HL-60/S4 treated with phorbol 12-myristate 13-acetate at 8.2 ng/mL for 4 days and 3 days (cell line): ENCODE measurements around the gene CCDC6.
"Not testable (repeated sequence)": the region's sequence is repeated elsewhere in the genome, so short reads cannot be mapped to it uniquely, and the experiment has no call there.

Source experiments
- in situ Hi-C: fragments of 300-500 bp; cut with MboI; formaldehyde crosslinking; loops from 2 replicates; pipeline ENCODE4 v1.15.0; 2022; ENCODE audit warnings: low sequenced_read_pairs

Gene CCDC6

GRCh38 chr10:59774451-59774850 lies 131.9 kb downstream of the CCDC6 start:
- in situ Hi-C loops: no loop called here

DNA sequence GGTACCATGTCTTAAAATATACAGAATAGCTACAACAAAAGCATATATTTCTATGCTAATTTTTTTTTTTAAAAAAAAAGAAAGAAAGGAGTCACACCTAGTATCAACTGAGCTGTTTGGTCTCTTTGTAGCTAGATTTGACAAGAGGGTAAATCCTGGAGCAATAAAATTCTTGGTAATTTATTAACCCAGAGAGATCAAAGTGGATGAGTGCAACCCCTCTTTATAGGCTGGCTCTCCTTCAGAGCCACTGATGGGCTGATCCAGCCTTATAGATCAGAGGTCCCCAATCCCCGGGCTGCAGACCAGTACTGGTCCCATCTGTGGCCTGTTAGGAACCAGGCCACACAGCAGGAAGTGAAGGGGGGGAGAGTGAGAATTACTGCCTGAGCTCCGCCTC lies 133.3 kb downstream of the CCDC6 start:
- in situ Hi-C loops: no loop called here

DNA sequence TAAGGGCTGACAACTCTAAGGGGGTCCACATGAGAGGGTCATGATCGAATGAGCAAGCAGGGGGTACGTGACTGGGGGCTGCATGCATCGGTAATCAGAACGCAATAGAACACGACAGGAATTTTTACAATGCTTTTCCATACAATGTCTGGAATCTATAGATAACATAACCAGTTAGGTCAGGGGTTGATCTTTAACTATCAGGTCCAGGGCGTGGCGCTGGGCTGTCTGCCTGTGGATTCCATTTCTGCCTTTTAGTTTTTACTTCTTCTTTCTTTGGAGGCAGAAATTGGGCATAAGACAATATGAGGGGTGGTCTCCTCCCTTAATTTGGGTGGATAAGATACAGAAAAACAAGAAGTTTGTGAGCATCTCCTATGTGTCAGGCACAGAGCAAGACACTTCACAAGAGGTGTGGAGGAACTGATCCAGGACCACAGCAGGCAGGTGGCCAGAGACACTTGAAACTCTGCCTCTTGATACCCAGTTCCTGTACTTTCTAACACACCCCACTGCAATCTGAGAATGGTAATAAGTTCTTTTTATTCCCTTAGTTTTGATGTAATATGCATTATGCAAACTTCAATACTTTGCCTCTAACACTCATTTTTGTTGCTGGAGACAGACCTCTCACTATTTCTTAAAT lies 135.1 kb downstream of the CCDC6 start:
- in situ Hi-C loops: no loop called here

DNA sequence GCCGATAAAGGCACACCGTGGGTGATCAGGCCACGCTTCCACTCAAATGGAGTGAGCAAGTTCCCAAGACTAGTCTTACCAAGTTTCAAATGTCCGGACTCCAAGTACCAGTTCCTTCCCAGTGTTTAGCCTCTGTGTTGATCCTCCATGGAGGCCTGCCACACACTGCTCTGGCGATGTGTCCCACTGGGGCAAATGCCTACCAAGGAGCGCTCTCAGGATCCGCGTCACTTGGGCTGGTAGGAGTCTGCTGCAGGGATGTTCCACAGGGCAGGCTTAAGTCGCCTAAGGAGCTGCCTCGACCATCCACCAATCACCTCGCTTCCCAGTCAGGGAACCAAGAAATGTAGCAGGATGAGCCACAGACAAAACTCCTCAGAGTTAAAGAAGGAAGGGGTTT lies 135.7 kb downstream of the CCDC6 start:
- in situ Hi-C loops: no loop called here

DNA sequence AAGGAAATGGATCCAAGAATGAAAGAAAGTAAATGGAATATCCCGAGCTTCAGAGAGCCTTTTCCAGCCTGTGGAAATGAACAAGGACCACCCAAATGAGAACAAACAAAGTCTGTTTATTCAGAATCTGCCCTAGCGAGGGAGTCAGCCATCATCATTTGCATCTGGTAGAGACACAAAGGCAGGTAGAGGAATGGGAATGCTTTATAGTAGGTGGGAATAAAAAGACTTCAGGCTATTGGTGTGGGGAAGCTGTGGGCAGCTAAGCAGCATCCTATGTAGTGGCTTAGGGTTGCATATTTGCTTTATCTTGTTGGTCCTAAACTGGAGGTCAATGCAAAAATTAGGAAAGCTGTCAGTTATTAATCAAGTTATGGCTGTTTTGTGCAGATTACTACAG lies 143.9 kb downstream of the CCDC6 start:
- in situ Hi-C loops: no loop called here

GRCh38 chr10:59757966-59758365 lies 148.4 kb downstream of the CCDC6 start:
- in situ Hi-C loops: no loop called here

GRCh38 chr10:59754951-59755350 lies 151.4 kb downstream of the CCDC6 start:
- in situ Hi-C loops: no loop called here

GRCh38 chr10:59753267-59753666 lies 153.1 kb downstream of the CCDC6 start, which contains the start of gene MRLN:
Gene MRLN (minus strand): TSS chr10:59753455.
- in situ Hi-C loops: no loop called here

- in situ Hi-C loops: no loop called here
Observed at GRCh38 chr10:59752278-59752940, 153.9 kb downstream of the CCDC6 start.

- in situ Hi-C loops: no loop called here
Observed at GRCh38 chr10:59750155-59750945, 156.0 kb downstream of the CCDC6 start.

DNA sequence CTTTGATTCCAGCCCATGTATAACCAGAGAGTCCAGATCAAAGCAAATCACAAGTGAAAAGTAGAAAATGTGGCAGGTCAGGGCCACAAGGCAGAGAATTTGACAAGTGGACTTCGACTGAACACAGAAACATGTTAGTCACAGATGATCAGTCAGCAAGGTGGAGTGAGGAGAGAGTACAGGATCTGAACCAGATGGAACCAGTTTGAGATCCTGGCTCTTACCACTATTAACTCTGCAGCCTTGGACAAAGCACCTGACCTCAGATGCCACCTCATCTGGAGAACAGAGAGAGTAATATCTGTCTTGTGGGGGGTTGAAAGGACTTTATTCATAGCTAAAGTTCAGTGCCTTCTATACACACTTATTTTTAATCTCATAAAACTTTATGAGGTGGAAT lies 157.5 kb downstream of the CCDC6 start:
- in situ Hi-C loops: no loop called here

GRCh38 chr10:59745163-59745650 lies 161.1 kb downstream of the CCDC6 start:
- in situ Hi-C loops: no loop called here

DNA sequence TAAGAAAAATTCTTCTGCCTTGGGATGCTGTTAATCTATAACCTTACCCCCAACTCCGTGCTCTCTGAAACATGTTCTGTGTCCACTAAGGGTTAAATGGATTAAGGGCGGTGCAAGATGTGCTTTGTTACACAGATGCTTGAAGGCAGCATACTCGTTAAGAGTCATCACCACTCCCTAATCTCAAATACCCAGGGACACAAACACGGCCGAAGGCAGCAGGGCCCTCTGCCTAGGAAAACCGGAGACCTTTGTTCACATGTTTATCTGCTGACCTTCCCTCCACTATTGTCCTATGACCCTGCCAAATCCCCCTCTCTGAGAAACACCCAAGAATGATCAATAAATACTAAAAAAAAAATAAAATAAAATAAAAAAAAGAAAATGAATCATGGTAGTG lies 161.6 kb downstream of the CCDC6 start:
- in situ Hi-C loops: not testable (repeated sequence)

DNA sequence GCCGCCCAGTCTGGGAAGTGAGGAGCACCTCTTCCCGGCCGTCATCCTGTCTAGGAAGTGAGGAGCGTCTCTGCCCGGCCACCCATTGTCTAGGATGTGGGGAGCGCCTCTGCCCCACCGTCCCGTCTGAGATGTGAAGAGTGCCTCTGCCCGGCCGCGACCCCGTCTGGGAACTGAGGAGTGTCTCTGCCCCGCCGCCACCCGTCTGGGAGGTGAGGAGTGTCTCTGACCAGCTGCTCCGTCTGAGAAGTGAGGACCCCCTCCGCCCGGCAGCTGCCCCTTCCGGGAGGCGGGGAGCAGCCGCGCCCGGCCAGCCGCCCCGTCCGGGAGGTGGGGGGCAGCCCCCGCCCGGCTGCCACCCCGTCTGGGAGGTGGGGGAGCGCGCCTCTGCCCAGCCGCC lies 162.2 kb downstream of the CCDC6 start:
- in situ Hi-C loops: not testable (repeated sequence)

DNA sequence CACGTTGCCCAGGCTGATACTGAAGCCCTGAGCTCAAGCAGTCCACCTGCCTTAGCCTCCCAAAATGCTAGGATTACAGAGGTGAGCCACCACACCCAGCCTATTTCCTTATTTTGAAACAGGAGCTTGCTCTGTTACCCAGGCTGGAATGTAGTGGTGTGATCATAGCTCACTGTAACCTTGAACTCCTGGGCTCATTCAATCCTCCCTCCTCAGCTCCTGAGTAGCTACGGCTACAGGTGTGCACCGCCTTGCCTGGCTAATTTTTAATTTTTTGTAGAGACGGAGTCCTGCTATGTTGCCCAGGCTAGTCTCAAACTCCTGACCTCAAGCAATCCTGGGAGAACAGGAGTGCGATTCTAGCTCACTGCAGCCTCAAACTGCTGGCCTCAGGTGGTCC lies 164.8 kb downstream of the CCDC6 start:
- in situ Hi-C loops: no loop called here

- in situ Hi-C loops: no loop called here
Observed at GRCh38 chr10:59741048-59741447, 165.3 kb downstream of the CCDC6 start.
